ENCODE measurements around the gene TUBB6. TPM values are rescaled to one million over a fixed set of nuclear protein-coding genes. Genes with fewer than 3 reads are reported as not detected.

Gene TUBB6
- 783 and 1,032 TPM in 2 replicates for total RNA-seq

DNA sequence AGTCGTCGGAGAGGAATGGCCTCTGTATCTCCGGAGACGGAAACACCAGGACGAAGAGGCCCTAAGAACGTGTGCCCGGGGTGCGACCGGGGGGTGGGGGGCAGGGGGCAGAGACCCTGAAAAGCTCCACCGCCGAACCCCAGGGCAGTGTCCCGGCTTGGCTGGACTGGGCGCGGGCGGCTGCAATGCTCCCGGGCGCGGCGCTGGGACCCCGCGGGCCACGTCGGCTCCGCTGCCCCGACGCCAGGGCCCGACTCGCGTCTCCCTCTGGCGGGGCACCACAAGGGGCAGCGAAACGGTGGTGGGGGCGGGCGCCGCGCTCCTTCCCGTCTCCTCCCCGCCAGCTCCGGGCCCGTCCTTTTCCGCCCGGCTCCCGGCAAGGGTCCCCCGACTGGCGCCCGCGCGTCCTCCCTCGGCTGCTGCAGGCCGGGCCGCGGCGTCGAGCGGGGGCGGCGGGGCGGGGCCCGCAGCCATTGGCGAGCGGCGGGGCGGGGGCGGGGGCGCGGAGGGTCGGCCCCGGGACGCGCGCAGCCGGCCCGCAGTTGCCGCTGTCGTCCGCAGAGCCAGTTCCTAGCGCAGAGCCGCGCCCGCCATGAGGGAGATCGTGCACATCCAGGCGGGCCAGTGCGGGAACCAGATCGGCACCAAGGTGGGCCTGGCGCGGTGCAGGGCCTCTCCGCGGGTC, at the start of gene TUBB6:
Gene TUBB6 (plus strand): TSS at position 541 of the 685 bp plus-strand sequence. CDS start 52 bp downstream, at position 593.

Other genes starting within 250 kb of the TUBB6 start
- not detected in 2 replicates for gene ANKRD62, start 214.4 kb upstream of the TUBB6 start, total RNA-seq
- 3.9 and 6.5 TPM in 2 replicates for gene CIDEA, start 53.9 kb upstream of the TUBB6 start, total RNA-seq
- 42.6 and 60.5 TPM in 2 replicates for gene AFG3L2, start 69.0 kb downstream of the TUBB6 start, total RNA-seq
- 3.2 and 4.5 TPM in 2 replicates for gene PRELID3A, start 99.7 kb downstream of the TUBB6 start, total RNA-seq

All from hair follicular keratinocyte (primary cell).